GM21447 (cell line): ENCODE results near the gene EXOC2.

Experiments
- ATAC-seq: cut with Tn5 transposase; IDR thresholded peaks from one replicate; pipeline ENCODE4 v1.9.1; 2021; ENCODE audit not compliant: unreplicated experiment

The EXOC2 gene, protein sequence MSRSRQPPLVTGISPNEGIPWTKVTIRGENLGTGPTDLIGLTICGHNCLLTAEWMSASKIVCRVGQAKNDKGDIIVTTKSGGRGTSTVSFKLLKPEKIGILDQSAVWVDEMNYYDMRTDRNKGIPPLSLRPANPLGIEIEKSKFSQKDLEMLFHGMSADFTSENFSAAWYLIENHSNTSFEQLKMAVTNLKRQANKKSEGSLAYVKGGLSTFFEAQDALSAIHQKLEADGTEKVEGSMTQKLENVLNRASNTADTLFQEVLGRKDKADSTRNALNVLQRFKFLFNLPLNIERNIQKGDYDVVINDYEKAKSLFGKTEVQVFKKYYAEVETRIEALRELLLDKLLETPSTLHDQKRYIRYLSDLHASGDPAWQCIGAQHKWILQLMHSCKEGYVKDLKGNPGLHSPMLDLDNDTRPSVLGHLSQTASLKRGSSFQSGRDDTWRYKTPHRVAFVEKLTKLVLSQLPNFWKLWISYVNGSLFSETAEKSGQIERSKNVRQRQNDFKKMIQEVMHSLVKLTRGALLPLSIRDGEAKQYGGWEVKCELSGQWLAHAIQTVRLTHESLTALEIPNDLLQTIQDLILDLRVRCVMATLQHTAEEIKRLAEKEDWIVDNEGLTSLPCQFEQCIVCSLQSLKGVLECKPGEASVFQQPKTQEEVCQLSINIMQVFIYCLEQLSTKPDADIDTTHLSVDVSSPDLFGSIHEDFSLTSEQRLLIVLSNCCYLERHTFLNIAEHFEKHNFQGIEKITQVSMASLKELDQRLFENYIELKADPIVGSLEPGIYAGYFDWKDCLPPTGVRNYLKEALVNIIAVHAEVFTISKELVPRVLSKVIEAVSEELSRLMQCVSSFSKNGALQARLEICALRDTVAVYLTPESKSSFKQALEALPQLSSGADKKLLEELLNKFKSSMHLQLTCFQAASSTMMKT

DNA sequence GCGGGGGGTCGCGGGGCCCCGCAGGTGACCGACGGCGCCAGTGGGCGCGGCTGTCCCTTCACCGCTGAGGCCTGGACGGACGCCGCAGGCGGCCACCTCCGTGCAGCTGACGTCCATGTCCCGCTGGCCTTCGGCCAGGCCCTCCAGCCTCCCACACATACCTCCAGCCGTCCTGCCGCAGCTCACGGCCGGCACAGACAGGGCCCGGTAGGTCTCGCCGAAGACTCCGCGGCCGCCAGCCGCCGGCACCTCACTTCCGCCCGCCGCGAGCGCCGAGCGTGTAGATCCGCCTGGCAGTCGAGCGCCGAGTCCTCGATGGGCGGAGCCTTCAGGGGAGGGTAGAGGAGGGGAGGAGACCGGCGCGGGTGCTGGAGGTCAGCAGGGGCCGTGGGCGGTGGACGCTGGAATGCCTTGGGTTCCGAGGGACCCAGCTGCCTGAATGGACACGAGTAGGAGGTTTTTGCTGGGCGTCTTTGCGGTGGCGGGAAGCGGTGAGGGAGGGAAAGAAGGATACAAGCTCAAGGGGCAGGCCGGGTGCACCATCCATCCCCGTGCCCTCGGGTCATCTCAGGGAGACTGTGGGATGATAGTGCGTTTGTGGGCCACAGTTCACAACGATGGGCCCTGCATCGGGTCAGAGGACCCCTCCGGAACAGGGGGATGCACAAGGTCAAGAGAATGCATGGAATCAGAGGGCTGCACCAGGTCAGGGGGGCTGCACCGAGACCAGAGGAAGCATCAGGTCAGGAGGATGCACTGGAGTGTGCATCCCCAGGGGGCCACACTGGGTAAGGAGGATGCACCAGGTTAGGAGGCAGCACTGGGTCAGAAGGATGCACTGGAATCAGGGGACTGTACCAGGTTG, at the start of gene EXOC2:
Gene EXOC2 (minus strand): TSS at position 282 of the 865 bp plus-strand sequence. CDS start 55,321 bp downstream, outside the sequence.
- peak; percentile 80 for ATAC-seq

DNA sequence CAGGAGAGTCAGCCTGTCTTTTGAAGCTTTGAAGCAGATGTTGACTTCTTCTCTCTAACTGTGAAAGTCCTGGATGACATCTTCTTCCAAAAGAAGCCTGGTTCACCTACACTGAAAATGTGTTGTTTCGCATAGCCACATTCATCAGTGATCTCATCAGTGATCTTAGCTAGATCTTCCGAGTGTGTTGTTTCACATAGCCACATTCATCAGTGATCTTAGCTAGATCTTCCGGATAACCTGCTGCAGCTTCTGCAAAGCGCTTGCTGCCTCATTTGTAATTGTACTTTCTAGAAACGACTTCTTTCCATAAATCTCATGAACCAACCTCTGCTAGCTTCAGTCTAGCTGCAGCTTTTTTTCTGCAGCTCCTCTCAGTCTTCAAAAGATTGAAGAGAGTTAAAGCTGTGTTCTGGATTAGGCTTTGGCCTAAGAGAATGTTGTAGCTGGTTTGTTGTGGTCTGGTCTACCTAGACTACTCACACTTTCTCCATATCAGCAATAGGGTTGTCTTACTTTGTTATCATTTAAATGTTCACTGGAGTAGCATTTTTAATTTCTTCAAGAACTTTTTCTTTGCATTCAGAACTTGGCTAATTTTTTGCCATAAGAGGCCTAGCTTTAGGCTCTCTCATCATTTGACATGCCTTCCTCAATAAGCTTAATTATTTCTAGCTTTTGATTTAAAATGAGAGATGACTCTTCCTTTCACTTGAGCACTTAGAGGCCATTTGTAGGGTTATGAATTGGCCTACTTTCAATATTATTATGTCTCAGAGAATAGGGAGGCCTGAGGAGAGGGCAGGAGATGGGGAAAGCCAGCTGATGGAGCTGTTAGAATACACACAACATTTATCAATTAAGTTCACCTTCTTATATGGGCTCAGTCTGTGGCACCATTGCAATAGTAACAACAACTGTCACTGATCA, 48.7 kb upstream of the EXOC2 start:
- no peak for ATAC-seq

DNA sequence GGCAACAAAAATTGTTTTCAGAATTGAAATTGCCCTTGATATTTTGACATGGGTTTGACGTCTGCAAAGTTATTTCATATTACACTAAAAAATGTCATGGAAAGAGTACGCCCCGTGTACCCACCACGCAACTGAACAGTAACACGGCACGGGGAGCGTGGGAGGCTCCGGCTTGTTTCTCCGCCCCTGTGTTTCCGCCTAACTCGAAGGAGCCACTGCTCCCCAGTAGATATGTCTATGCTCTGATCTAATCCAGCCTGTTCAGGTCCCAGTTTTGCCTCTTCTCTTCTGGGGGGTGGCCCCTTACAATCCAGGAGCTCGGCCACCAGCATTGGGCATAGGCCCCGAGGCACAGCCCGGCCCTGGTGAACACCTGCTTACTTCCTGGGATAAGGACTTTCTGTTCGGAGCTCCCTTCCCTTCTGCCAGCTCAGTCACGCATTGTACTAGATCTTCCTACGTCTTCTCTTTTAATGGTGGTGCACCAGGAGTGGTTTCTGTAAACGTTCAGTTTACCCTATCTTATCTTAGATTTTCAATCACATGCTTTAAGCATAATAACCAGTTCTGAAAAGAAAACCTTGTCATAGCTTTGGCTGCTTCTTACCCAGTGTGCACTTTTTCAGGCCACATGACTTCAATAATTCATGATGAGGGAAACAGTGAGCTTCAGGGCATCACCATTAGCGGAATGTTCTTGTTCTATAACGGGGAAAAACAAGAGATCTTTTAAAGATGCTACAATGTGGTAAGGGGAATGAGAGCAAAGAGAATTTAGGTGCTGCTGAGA, 43.9 kb upstream of the EXOC2 start:
- ATAC-seq = no peak

DNA sequence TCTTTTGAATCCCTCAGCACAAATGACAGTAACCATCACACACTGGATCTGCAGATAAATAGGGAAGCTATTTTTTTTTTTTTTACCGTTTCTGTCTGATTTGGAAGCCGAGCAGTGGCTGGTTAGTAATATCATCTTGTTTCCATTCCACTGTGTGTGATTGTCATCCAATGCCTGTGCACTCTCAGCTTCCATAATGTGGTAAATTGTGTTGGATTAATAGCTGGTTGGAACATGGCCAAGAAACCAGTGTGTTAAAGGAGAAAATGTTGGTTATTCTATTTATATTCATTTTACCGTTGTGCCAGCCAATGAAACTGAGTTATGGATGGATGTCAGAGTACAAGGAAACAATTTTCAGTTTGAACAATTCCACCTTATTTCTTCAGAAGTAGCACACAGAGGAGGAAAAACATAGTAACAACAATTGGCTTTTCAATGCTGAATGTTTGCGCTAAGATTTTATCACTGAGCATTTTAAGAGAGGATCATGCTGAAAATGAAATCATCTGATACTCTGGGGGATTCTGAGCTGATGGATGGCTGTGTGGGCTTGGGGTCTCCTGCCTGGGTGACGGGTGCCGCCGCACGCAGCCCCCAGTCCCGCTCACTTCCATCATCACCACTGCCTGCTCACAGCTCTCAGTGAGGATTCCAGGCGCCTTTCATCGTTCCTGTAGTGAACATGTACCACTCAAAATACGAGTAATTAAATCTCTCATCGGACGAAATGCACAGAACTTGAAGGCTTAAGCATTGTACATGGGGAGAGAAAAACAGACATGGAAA, 40.7 kb upstream of the EXOC2 start:
- no peak for ATAC-seq

DNA sequence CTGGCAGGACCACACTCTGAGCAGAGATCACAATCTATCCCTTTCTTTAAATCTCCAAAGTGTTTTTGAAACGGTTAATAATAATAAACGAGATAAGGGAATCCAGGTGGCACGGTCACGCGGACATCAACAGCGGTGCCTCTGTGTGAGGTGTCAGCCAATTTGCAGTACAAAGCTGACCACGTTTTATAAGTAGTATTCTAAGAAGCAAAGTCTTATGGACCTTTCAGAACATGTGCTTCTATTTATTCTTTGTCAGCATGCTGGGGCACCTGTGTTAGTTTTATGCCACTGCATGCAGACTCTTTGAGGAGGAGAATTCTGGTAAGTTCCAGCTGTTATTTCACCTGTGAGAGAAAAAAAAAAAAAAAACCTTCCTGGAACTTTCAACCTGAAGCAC, 39.0 kb upstream of the EXOC2 start:
- no peak for ATAC-seq

DNA sequence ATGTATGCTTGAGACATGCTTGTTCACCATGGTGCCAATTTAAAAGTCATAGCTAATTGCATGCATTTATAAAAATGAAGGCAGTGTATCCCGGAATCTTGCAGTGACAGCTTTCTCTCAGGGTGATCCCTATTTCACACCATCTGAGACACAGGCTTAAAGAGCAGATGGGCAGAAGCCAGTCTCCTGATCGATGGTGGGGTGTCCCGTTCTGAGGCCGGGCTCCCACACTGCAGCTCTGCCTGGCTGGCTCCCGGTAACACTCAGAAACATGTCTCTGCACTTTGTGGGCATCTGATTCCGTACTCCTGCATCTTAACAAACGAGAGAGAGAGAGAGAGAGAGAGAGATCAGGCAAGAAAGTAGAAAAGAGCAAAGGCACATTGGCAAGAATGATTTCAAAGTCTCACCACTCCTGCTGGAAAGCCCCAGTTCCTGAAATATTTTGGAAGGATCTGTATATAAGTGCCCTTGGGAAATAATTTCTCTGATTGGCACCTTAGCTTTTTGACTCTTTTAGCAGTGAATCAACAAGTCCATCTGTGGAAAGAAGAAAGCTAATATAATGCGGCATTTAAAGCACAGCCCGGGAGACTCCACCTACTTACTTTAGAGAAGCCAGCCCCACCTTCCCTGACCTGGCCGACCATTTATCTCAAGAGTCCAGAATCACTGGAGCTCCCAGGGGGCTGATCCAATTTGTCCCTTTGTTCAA, 36.8 kb upstream of the EXOC2 start:
- ATAC-seq = no peak

DNA sequence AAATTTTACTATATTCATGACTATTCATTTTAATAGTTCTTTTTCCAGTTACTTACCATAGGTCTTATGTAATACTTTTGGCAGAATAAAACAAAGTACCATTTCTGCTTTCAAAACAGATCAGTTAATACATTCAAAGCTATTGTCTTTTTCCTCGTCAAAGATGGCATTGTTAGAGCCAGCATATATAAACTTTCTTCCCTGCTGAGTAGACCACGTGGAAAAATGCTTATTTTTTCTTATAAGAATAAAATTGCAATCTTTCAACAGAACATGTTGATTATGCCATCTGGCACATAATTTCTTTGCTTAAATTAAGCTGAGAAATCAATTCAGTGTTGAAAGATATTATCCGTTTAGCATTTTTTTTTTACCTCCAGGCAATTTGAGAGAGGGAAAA, 34.9 kb upstream of the EXOC2 start:
- no peak for ATAC-seq

DNA sequence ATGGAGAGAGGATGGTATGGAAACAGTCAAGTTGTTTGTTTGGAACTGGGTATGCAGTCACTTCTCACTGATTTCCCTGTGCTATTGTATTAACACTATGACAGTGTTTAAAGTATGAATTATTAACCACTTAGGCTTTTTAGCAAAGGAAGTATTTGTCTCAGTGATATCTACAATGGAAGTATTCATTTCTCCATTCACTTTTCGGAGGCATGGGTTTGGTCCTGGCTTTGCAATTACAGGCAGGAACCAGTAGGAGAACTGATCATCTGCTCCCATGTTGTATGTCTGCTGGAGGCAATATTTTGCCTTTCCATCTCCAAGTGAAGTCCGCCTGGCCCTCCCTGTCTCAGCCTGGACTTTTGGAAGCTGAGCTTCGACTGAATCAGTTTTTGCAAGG, 30.6 kb upstream of the EXOC2 start:
- ATAC-seq = no peak

DNA sequence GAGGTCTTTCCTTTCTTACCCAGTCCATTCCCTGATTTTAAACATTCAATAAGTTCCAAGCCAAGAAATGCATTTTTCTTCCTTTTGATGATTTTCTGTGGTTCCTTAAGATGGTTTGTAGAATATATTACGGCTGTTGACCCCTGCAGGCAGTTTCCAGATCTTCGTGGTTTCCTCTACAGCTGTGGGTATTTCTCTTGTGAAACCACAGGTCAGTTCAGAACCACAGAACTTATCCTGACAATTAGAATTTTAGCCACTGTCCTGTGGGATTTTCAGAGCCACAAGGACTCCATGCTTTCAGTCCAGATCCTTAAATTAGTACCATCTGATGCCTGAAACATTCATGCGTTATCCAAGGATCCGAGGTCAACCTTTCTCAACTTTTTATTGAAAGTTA, 29.7 kb upstream of the EXOC2 start:
- ATAC-seq = no peak

DNA sequence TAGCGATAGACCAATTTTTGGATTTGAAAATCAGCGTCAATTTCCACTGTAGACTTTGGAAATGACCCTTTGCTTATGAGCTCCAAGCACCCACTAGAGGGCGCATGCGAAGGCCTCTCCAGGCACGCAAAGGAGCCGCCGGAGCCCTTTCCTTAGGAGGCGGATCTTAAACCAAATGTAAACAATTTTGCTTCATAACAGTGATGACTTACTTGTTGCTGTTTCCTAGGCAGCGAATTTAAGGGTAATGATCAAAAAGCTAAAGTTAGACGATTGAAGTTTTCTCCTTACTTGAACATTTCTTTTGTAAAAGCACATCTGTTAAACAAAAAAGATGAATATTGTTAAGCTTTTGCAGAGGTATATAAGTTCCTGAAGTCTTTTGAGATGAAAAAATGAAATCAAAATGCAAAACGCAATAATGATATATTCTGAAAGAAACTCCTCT, 29.2 kb upstream of the EXOC2 start:
- ATAC-seq = no peak

DNA sequence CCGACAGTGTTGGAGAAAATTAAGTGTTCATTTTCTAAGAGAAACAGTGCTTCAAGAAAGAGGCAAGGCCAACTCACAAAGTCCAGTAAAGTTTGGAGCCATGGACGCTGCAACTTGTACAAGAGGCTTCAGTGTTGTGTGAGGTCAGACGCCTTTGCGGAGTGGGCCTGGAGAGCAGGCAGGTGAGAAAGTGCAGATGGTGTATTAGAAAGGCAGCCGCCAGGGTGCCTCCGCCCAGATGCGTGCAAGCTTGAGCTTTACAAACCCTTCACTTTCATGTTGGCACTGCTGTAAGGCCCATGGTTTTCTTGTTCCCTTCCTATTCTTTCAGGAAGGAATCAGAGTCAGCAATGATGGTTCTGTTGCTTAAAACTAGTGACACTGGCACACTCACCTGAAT, 25.4 kb upstream of the EXOC2 start:
- ATAC-seq = no peak

DNA sequence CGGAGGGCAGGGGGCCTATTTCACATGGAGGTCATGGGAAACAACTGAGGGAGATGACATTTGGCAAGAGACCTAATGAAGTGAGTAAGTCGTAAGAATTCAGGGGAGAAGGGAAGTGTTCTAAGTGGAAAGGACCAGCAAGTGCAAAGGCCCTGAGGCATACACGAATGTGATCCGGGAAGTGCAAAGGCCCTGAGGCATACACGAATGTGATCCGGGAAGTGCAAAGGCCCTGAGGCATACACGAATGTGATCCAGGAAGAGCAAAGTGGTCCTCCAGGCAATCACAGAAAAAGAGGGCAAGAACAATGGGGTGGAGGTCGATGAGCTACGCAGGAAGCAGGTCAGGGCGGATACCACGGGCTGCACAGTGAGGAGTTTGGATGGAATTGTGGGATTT, 24.2 kb upstream of the EXOC2 start:
- no peak for ATAC-seq

DNA sequence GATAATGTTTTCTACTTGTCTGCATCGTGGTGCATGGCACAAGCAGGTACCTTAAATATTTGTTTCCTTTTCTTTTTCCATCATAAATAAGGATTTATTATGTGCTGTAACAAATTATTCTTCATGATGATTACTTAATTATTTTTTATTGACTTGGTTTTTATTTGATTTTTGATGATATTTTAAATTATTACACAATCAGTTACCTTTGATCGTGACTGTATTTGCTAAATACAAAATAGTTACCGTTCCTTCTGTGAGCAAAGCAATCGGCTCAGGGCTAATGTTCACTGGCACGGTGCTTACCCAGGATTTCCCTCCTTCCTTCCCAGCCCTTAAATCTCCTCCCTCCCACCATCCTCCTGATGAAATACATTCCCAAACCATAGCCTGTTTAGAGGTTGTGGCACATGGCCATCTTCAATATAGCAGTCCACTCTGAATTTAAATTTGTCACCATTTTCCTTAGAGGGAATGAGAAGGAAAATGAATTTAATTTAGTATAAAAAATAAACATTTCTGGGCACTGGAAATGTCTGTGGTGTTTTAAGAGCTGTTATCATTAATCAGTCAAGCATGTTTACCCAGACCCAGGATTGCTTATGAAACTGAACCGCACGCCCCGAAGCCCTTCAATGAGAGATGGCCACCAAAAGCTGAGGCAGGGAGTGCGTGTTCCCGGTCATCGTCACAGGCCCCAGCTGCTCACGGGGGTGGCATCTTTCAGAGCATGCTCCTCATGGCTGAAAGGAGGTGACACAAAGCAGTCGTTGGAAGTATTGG, 23.0 kb upstream of the EXOC2 start:
- ATAC-seq = no peak

DNA sequence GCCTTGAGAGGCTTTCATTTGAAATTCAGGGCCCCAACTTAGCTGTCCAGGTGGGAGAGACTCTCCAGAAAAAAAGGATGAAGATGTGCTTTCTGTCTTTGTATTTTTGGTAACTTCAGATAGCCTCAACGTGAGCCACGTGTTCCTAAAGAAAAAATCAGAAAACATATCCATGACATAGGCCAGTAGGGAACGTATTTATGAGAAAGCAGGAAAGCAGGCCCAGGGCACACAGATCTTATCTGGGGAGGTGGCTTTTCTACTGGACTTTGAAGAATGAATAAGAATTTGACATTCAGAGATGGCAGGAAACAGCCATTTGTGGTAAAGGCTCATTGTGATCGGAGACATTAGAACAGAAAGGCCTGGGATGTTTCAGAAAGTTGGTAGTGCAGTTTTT, 21.2 kb upstream of the EXOC2 start:
- ATAC-seq = no peak

DNA sequence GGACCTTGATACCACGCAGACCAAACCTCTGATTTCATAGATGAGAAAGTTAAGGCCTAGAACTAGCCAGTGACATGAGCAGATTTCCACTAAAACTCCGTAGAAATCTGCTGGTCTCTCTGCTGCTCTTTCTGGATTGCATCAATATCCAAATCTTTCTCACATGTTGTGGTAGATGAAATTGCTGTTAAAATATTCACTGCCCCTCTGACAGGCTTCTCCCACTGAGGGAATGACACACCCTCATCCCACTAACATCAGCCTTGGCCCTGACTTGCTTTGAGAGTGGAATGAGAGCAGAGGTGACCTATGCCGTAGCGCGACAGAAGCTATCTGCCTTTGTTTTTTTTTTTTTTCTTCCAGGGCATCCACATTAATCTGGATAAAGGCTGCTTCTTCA, 20.4 kb upstream of the EXOC2 start:
- no peak for ATAC-seq

DNA sequence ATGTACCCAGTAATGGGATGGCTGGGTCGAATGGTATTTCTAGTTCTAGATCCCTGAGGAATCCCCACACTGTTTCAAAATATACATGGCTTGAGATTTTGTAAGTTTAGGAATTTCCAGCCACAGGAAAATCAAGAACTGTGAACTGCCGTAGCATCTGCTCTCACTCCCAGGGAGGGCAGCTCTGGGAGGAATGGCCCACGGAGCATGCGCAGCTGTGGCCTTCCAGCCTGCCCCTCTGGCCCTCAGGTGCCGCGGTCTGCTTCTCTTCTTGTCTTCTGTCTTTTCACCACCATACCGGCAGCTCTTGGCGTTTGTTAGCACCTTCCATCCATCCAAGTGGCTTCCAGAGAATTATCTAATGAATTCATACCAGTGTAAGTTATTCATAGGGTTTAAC, 19.9 kb upstream of the EXOC2 start:
- ATAC-seq = no peak

DNA sequence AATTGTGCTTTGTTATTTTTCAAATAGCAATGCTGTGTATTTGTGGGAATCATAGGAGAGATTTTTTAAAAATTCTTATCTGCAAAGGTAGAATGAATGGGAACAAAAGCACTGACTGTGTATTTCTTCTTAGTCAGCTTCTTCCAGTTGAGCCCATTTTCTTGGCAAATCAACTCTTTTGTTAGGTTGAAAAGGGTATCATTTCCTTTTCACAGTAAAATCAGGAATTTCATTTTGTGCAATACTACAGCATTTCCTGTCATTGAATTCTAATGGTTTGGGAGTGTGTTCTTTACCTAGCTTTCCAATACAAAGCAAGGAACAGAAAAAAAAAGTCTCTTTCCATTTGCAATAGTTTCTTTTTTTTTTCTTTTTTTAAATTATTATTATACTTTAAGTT, 19.0 kb upstream of the EXOC2 start:
- no peak for ATAC-seq
